ENCODE data around the gene PAM16.

- no peak for TF ChIP-seq ZNF830 (tag by site-specific recombination; IDR thresholded peaks at IDR 0.05; ENCODE audit: low read depth)
- TF ChIP-seq ZNF24 (tag by site-specific recombination; IDR thresholded peaks at IDR 0.05) = no peak
- TF ChIP-seq CTCF (tag by site-specific recombination; IDR thresholded peaks at IDR 0.05) = no peak
- TF ChIP-seq AEBP2 (tag by site-specific recombination; IDR thresholded peaks at IDR 0.05; ENCODE audit: borderline replicate concordance) = no peak
- no peak for TF ChIP-seq ZNF146 (tag by site-specific recombination; IDR thresholded peaks at IDR 0.05)
Measured at GRCh38 chr16:4390266-4391260, 39.4 kb upstream of the PAM16 start.
